ENCODE measurements around the gene MLF2. TPM values are rescaled to one million over a fixed set of nuclear protein-coding genes. Genes with fewer than 3 reads are reported as not detected.
"Not testable (repeated sequence)": the region's sequence is repeated elsewhere in the genome, so short reads cannot be mapped to it uniquely, and the experiment has no call there.

MLF2 gene
- total RNA-seq, 4 donors from 2014 or later = 103 to 205 (median 133) TPM

GRCh38 chr12:6742834-6743233 lies 10.1 kb downstream of the MLF2 start:
- WGBS, 2 donors = 77 to 88% methylated on average over 3 of the region's 3 CpGs

DNA sequence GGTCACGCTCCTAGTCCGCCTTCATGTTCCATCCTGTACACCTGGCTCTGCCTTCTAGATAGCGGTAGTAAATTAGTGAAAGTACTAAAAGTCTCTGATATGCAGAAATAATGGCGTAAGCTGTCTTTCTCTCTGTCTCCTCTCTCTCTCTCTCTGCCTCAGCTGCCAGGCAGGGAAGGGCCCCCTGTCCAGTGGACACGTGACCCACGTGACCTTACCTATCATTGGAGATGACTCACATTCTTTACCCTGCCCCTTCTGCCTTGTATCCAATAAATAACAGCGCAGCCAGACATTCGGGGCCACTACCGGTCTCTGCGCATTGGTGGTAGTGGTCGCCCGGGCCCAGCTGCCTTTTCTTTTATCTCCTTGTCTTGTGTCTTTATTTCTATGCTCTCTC lies 10.9 kb downstream of the MLF2 start:
- H3K4me1 ChIP-seq; H3K27me3 ChIP-seq; DNase-seq (ENCODE audit: low spot score in 2 of 2); H3K9me3 ChIP-seq; H3K4me3 ChIP-seq; H3K27ac ChIP-seq: not testable (repeated sequence)
- 81 to 90% methylated on average over 12 of the region's 12 CpGs for WGBS, 2 donors
- H3K36me3 ChIP-seq = peaks cover 0 to 15% (median 0%) of the 10 kb centered on the region in 3 donors

More at GRCh38 chr12:6742834-6743233, 10.1 kb downstream of the MLF2 start:
- Histone ChIP-seq H3K4me1 (peaks cover 0 to 3% (median 0%) of the 10 kb centered on the region in 4 donors), H3K9me3 (no peaks in the 10 kb centered on the region), H3K36me3 (peaks cover 0 to 23% (median 6%) of the 10 kb centered on the region in 3 donors), H3K27ac (no peak overlapping the region), H3K4me3 (no peak overlapping the region), H3K27me3 (no peaks in the 10 kb centered on the region)
- DNase-seq (ENCODE audit: low spot score in 2 of 2) = no peak
- no peak for TF ChIP-seq POLR2A (IDR thresholded peaks at IDR 0.05)
- TF ChIP-seq CTCF (IDR thresholded peaks at IDR 0.05) = no peak
- TF ChIP-seq EP300 (IDR thresholded peaks at IDR 0.05) = no peak

- peaks cover 0 to 34% (median 0%) of the 10 kb centered on the region in 3 donors for H3K36me3 ChIP-seq
- no peak overlapping the region for H3K4me3 ChIP-seq
- H3K27ac ChIP-seq = no peak overlapping the region
- 95 to 97% methylated on average over 5 of the region's 5 CpGs for WGBS, 2 donors
- H3K4me1 ChIP-seq = peaks cover 0 to 3% (median 0%) of the 10 kb centered on the region in 4 donors
- TF ChIP-seq POLR2A (IDR thresholded peaks at IDR 0.05) (no peak), EP300 (IDR thresholded peaks at IDR 0.05) (no peak), CTCF (IDR thresholded peaks at IDR 0.05) (no peak)
- DNase-seq (ENCODE audit: low spot score in 2 of 2) = no peak
- no peaks in the 10 kb centered on the region for H3K9me3 ChIP-seq
- H3K27me3 ChIP-seq = no peaks in the 10 kb centered on the region
These were observed 16.2 kb downstream of the MLF2 start for GRCh38 chr12:6736754-6737153.

DNA sequence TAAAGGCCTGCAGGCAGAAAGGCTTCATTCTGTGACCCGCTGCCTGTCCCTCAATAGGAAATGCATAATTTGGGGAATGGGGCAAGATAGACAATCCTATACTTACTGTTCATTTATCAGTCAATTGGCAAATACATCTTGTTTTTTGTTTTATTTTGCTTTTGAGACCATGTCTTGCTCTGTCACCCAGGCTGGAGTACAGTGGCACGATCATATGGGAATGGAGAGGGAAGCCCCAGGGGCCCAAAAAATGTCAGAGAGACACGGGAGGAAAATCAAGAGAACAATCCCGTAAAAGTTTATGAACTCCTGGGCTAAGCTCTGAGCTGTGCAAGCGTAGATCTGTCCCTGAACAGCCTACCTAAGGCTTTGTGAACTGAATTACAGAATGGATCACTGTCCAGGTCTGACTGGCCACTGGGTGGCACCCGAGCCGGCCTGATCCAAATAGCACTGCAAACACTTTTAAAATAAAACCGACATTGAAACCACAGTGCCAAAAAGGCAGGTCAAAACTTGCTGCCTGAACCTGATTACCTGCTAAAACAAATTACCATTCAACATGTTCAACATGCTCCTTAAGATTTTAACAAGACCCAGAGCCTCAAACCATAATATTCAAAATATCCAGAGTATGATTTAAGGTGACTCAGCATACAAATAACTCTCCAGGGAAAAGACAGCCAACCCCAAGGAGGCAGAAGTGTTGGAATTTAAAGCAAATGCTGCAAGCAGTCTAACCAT lies 17.3 kb downstream of the MLF2 start:
- WGBS, 2 donors = 35 to 45% methylated on average over 8 of the region's 8 CpGs
- Histone ChIP-seq H3K4me3 (no peak overlapping the region), H3K27me3 (no peaks in the 10 kb centered on the region), H3K27ac (no peak overlapping the region), H3K9me3 (no peaks in the 10 kb centered on the region), H3K4me1 (peaks cover 0 to 3% (median 0%) of the 10 kb centered on the region in 4 donors), H3K36me3 (peaks cover 0 to 45% (median 8%) of the 10 kb centered on the region in 3 donors)
- TF ChIP-seq CTCF (IDR thresholded peaks at IDR 0.05) = peak; percentile 46 to 78 (median 61)
- no peak for TF ChIP-seq POLR2A (IDR thresholded peaks at IDR 0.05)
- peak; percentile 44 to 58 for DNase-seq (ENCODE audit: low spot score in 2 of 2)

GRCh38 chr12:6734506-6735387 lies 18.2 kb downstream of the MLF2 start:
- Histone ChIP-seq H3K9me3 (no peaks in the 10 kb centered on the region), H3K27ac (no peak overlapping the region), H3K4me3 (no peak overlapping the region), H3K27me3 (no peaks in the 10 kb centered on the region), H3K36me3 (peaks cover 0 to 54% (median 17%) of the 10 kb centered on the region in 3 donors), H3K4me1 (peaks cover 0 to 3% (median 0%) of the 10 kb centered on the region in 4 donors)
- TF ChIP-seq POLR2A (IDR thresholded peaks at IDR 0.05) = no peak
- no peak for DNase-seq (ENCODE audit: low spot score in 2 of 2)
- 74 to 78% methylated on average over 10 of the region's 10 CpGs for WGBS, 2 donors

- DNase-seq (ENCODE audit: low spot score in 2 of 2) = no peak
- H3K9me3 ChIP-seq = no peaks in the 10 kb centered on the region
- H3K27ac ChIP-seq = no peak overlapping the region
- H3K4me1 ChIP-seq = peaks cover 0 to 10% (median 3%) of the 10 kb centered on the region in 4 donors
- no peak overlapping the region for H3K4me3 ChIP-seq
- WGBS, 2 donors = 92 to 95% methylated on average over 8 of the region's 8 CpGs
- H3K36me3 ChIP-seq = peaks cover 0 to 86% (median 30%) of the 10 kb centered on the region in 3 donors
- no peaks in the 10 kb centered on the region for H3K27me3 ChIP-seq
- no peak for TF ChIP-seq CTCF (IDR thresholded peaks at IDR 0.05)
- no peak for TF ChIP-seq EP300 (IDR thresholded peaks at IDR 0.05)
- no peak for TF ChIP-seq POLR2A (IDR thresholded peaks at IDR 0.05)
These were observed 22.8 kb downstream of the MLF2 start for GRCh38 chr12:6730169-6730568.

Data from tibial nerve (tissue), 4 donors.